HG02623 (cell line): ENCODE results near the gene MRPL28.
"Not testable (repeated sequence)": the region's sequence is repeated elsewhere in the genome, so short reads cannot be mapped to it uniquely, and the experiment has no call there.

Source experiments
- ATAC-seq: cut with Tn5 transposase; IDR thresholded peaks from one replicate; pipeline ENCODE4 v1.9.1; 2021; ENCODE audit warnings: moderate library complexity; ENCODE audit not compliant: unreplicated experiment

The MRPL28 gene

DNA sequence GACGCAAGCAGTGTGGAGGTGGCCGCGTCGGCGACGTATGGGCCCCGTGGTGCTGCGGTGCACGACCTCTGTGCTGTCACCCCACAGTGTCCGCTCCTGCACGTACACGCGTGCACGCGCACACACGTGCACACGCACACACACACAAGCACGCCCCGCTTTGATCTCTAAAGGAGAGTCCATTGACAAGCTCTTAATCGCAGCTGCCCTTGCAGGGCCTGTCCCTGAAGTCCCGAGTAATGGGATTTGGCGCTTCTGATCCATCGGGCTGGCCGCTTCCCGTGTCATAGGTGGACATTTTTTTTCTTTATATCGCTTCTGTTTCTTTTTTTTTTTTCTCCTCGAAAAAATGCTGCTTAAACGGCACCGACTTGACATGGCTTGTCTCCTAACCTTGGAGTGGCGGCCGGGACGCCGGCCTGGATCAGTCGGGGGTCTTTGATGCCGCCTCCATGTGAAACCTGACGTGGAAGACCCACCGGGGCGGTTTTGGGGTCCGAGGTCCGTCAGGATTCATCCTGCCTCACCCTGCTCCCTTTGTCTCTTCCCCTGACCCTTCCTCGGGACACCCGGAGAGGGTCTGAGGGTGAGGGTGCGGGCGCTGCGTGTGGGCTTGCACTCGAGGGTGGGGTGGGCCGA is 9.5 kb downstream of the MRPL28 start:
- no peak for ATAC-seq

GRCh38 chr16:359871-360697 is 10.3 kb downstream of the MRPL28 start:
- ATAC-seq = no peak

DNA sequence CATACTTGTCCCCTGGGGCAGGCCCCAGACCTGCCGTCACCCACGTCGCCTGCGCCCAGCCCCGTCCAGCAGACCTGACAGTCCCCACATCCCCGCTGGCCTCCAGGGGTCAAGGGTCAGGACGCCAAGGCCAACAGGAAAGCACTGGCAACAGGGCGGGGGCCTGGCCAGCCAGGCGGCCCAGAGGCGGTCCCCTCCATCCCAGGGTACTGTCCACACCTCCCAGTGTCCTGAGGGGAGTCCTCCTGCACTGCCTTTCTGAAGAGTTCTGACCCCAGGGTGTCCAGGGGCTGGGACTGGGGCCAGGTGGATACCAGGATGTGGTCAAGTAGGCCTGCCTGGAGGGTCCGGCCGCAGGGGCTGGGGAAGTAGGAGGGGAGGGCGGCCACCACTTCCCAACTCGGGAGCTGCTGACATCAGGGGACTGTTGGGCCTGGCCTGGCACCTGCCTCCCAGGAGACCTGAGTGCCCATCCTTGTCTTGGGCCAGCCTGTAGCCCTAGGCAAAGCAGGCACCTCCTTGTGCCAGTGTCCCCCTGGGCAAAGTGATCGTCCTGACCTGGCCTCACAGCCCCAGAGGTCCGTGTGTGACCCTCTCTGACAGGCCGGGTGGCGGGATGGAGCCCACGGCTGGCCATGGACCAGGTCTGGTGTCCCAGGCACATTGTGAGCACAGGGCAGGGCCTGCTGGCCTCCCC is 11.1 kb downstream of the MRPL28 start:
- ATAC-seq = no peak

GRCh38 chr16:356741-357140 is 13.6 kb downstream of the MRPL28 start:
- no peak for ATAC-seq

- no peak for ATAC-seq
Measured at GRCh38 chr16:354971-355461, 15.3 kb downstream of the MRPL28 start.

DNA sequence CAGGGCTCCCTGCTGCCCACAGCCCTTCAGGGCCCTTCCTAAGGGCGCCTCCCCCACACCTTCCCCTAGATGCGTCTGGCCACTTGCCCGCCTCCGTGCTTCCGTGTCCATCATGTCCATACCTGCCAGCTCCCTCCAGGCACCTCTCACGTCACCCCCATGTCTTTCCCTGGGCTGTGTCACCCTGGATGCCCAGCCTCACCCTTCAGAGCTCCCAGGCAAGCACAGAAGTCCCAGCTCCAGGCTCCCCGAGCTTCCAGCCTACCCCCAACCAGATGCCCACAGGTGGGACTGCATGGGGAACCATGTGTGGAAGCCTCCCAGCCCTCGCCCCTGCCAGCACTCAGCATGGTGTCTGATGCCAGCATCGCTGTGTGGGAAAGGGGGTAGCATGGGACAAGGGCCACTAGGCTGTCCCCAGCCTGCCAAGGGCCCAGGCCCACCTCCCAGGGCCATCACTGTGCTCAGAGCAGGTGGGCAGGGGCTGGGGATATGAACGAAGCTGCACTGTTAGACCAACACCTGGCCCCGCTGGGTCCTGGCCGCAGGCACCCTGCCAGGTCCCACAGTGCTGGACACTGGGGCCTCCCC is 16.0 kb downstream of the MRPL28 start:
- no peak for ATAC-seq

DNA sequence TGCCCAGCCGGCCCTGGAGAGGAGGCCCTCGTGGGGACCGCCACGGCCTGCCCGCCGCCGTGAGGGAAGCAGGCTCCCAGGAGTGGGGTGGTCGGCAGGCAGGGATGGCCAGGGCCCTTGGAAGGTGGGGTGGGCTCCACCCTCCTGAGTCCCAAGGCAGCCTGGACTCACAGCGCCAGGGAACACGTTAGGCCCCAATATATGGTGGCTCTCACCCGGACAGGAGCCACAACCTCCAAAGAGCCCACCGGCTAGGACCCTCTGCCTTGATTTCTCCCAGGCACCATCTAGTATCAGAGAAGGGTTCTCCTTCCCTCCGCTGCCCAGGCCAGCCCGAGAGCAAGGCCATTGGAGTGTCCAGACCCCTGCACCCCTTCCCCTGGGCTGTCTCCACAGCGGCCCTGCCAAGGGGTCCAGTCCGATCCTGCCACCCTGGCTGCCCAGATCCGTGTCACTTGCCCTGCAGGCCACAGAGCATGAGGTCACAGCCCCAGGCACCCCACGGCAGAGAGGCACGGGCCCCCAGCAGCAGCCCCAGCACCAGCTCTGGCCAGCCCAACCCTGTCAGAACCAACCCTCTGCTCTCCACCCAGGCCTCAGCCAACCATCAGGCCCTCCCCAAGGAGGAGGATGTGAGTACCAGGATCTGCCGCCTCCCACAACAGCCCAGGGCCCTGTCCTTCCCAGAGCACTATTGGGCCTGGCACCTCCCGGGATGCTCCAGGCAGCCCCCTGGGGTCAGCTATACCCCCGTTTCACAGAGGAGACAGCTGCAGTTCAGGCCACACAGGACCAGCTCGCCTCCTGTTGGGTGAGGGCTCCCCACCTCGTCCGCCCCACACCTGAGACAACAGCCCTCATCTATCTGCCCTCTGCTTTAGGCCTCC is 16.7 kb downstream of the MRPL28 start:
- no peak for ATAC-seq

GRCh38 chr16:352547-353403 is 17.6 kb downstream of the MRPL28 start, which contains the start of gene AXIN1:
AXIN1 (minus strand) TSS chr16:352723; CDS start chr16:347025, 5,698 bp downstream.
- peak; percentile 60 for ATAC-seq

GRCh38 chr16:351804-352520 is 18.4 kb downstream of the MRPL28 start:
- ATAC-seq = peak; percentile 24

DNA sequence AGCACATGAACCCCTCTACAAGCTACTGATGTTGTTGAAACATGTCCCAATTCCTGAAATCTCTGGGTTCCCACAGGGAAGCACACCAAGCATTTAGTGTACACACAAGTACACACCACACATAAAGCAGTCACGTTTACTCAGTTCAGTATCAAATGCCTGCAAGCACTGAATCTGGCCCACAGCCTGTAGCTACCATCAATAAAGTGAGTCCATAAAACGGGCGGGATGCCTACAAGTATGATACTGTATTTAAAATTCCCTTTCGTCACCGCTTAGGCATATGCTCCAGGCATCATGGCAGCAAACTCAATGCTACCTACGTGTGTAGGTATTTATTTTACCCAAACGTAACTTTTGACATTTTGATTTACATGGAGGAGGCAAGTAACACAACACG is 20.1 kb downstream of the MRPL28 start:
- ATAC-seq = no peak

GRCh38 chr16:349211-349610 is 21.1 kb downstream of the MRPL28 start:
- no peak for ATAC-seq

DNA sequence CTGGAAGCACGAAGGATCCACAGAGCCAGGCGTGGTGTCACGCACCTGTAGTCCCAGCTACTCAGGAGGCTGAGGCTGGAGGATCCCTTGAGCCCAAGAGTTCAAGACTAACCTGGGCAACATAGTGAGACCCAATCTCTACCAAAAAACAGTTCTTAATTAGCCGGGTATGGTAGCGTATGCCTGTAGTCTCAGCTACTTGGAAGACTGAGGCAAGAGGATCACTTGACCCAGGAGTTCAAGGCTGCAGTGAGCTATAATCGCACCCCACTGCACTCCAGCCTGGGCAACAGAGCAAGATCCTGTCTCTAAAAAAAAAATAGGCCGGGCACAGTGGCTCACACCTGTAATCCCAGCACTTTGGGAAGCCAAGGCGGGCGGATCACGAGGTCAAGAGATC is 21.8 kb downstream of the MRPL28 start:
- ATAC-seq = not testable (repeated sequence)

GRCh38 chr16:347203-347602 is 23.1 kb downstream of the MRPL28 start:
- no peak for ATAC-seq

GRCh38 chr16:346587-346986 is 23.8 kb downstream of the MRPL28 start:
- ATAC-seq = no peak

- ATAC-seq = no peak
Measured at GRCh38 chr16:345772-346171, 24.6 kb downstream of the MRPL28 start.

GRCh38 chr16:342455-343213 is 27.7 kb downstream of the MRPL28 start:
- no peak for ATAC-seq

GRCh38 chr16:341974-342336 is 28.4 kb downstream of the MRPL28 start:
- not testable (repeated sequence) for ATAC-seq
